Airway epithelial cell (primary cell): ENCODE measurements around the gene TET3. TPM values are rescaled to one million over a fixed set of nuclear protein-coding genes. Genes with fewer than 3 reads are reported as not detected.

Source experiments
- total RNA-seq: library from RNA; depleted of rRNA; stranded (reverse); fragments of >200 nt; gene quantifications from 2 replicates; pipeline ENCODE4 v1.2.3, GENCODE V29; 2015

The TET3 gene
- 8.2 and 10.8 TPM in 2 replicates for total RNA-seq

GRCh38 chr2:73984203-73984921 is at the start of gene TET3:
Gene TET3 (plus strand): TSS chr2:73984910. CDS start chr2:73986404, 1,494 bp downstream.

Other genes starting within 250 kb of the TET3 start
- gene TPRKB, start 247.6 kb upstream of the TET3 start, total RNA-seq: 35.1 and 36.7 TPM in 2 replicates
- gene DUSP11, start 204.8 kb upstream of the TET3 start, total RNA-seq: 44.3 and 45.9 TPM in 2 replicates
- not detected in 2 replicates for gene C2orf78, start 200.7 kb upstream of the TET3 start, total RNA-seq
- gene STAMBP, start 155.9 kb upstream of the TET3 start, total RNA-seq: 31.4 and 49.6 TPM in 2 replicates
- gene ACTG2, start 91.9 kb upstream of the TET3 start, total RNA-seq: 2.3 and 4.5 TPM in 2 replicates
- gene DGUOK, start 58.0 kb upstream of the TET3 start, total RNA-seq: 78.9 and 84.6 TPM in 2 replicates
- 124 and 158 TPM in 2 replicates for gene BOLA3, start 163.0 kb downstream of the TET3 start, total RNA-seq
- gene MOB1A, start 194.0 kb downstream of the TET3 start, total RNA-seq: 59.0 and 93.3 TPM in 2 replicates
- 74.9 and 89.9 TPM in 2 replicates for gene MTHFD2, start 213.7 kb downstream of the TET3 start, total RNA-seq